HepG2 (cell line): ENCODE measurements around the gene GSTT2. TPM values are rescaled to one million over a fixed set of nuclear protein-coding genes. Genes with fewer than 3 reads are reported as not detected.

Source experiments
- CCAR2 ChIP-seq: fragments of 200-400 bp; formaldehyde crosslinking; optimal IDR thresholded peaks from 2 replicates; pipeline ENCODE3; 2018; ENCODE audit warnings: low read depth, mild to moderate bottlenecking, low read length, moderate library complexity
- CREB1 ChIP-seq, 2 experiments: fragments of 450-650 bp in 1 of 2; IDR thresholded peaks; 2 replicates each; pipeline ENCODE4 v1.6.1; 2016 to 2017; ENCODE audit warnings: control low read depth in 1 of 2, mild to moderate bottlenecking in 1 of 2, missing compliant biosample characterization in 1 of 2, missing genetic modification characterization in 1 of 2
- FOXP1 ChIP-seq, 2 experiments: fragments of 450-650 bp in 1 of 2; IDR thresholded peaks; 2 replicates each; pipeline ENCODE4 v1.6.1; 2017 to 2018; ENCODE audit warnings: antibody characterized with exemption in 1 of 2
- HDAC6 ChIP-seq: fragments of 200-600 bp; sonication (generic); IDR thresholded peaks from 2 replicates; pipeline ENCODE4 v1.7.0; 2017; ENCODE audit warnings: mild to moderate bottlenecking, antibody characterized with exemption, low read length, low read depth
- MLX ChIP-seq: IDR thresholded peaks from 2 replicates; pipeline ENCODE4 v1.6.1; 2016
- NBN ChIP-seq: fragments of 450-650 bp; conservative IDR thresholded peaks from 2 replicates; pipeline ENCODE4 v1.6.1; 2017
- PHF8 ChIP-seq: sonication (generic); formaldehyde crosslinking; IDR thresholded peaks from 2 replicates; pipeline ENCODE4 v1.5.0; 2020; ENCODE audit warnings: missing genetic modification reagents
- RNF219 ChIP-seq: sonication (generic); formaldehyde crosslinking; IDR thresholded peaks from 2 replicates; pipeline ENCODE4 v1.5.0; 2020; ENCODE audit warnings: mild to moderate bottlenecking, missing genetic modification reagents
- SRSF1 ChIP-seq: fragments of 200-400 bp; formaldehyde crosslinking; optimal IDR thresholded peaks from 2 replicates; pipeline ENCODE3; 2017; ENCODE audit warnings: mild to moderate bottlenecking, low read depth, low read length, moderate library complexity
- ZNF549 ChIP-seq: sonication (generic); formaldehyde crosslinking; IDR thresholded peaks from 2 replicates; pipeline ENCODE4 v1.5.0; 2020; ENCODE audit warnings: missing genetic modification reagents
- ZNF609 ChIP-seq: sonication (generic); formaldehyde crosslinking; IDR thresholded peaks from 2 replicates; pipeline ENCODE4 v1.4.0; 2020; ENCODE audit warnings: mild to moderate bottlenecking, missing genetic modification reagents, borderline replicate concordance
- ZNF646 ChIP-seq: sonication (generic); formaldehyde crosslinking; IDR thresholded peaks from 2 replicates; pipeline ENCODE4 v1.9.0; 2021; ENCODE audit warnings: mild to moderate bottlenecking, missing genetic modification reagents
- ZNF800 ChIP-seq: sonication (generic); formaldehyde crosslinking; IDR thresholded peaks from 2 replicates; pipeline ENCODE4 v1.4.0; 2020; ENCODE audit warnings: missing genetic modification reagents
- polyA plus RNA-seq, 8 experiments: library from polyadenylated mRNA; depleted of rRNA in 3 of 8; stranded (reverse) in 7 of 8; unstranded in 1 of 8; fragments of >200 nt; fragmentation: Illumina TruSeq in 4 of 8; extraction: Trizol in 4 of 8; gene quantifications; 2 replicates each; pipeline versions ENCODE4 v1.2.1 to v1.2.3, GENCODE V29; 2011 to 2016; ENCODE audit warnings: low read depth in 4 of 8, missing spikeins in 1 of 8, mixed read lengths in 1 of 8; ENCODE audit not compliant: insufficient read depth in 1 of 8
- total RNA-seq, 5 experiments: library from RNA; depleted of rRNA; stranded (reverse); fragments of >200 nt; fragmentation: Illumina TruSeq; extraction: Trizol; gene quantifications; 2 replicates each; pipeline ENCODE4 v1.2.3, GENCODE V29; 2016; ENCODE audit warnings: low read depth in 1 of 5

The GSTT2 gene
- total and polyA plus RNA-seq, 2 of the 13 experiments (the other 11 are each of a cell fraction or from before 2014, with no cell fraction given): not detected

GRCh38 chr22:23970201-23970641 is 9.7 kb upstream of the GSTT2 start (continued):
- TF ChIP-seq ZNF646 (CRISPR knock-in tag): 0 out of 2 replicates have a peak, but pooled peaks have one; percentile 37
- no peak for TF ChIP-seq HDAC6
- peak; percentile 60 for TF ChIP-seq CCAR2
- TF ChIP-seq FOXP1 (IDR thresholded peaks at IDR 0.05): peak; percentile 31; the same call in 1 of the 2 replicates
- no peak for TF ChIP-seq FOXP1 (CRISPR knock-in tag; IDR thresholded peaks at IDR 0.05)
- no peak for TF ChIP-seq MLX (CRISPR knock-in tag)
- peak; percentile 19; the same call in 1 of the 2 replicates for TF ChIP-seq CREB1 (IDR thresholded peaks at IDR 0.05)
- TF ChIP-seq CREB1 (CRISPR knock-in tag; IDR thresholded peaks at IDR 0.05): no peak
- 0 out of 2 replicates have a peak, but pooled peaks have one; percentile 56 for TF ChIP-seq NBN
- TF ChIP-seq RNF219: no peak
- no peak for TF ChIP-seq SRSF1
- TF ChIP-seq ZNF549 (CRISPR knock-in tag): no peak
- no peak for TF ChIP-seq ZNF800
- no peak for TF ChIP-seq PHF8 (CRISPR knock-in tag)
- no peak for TF ChIP-seq ZNF609
